HEK293T (cell line): Measurements from ENCODE around the gene TEX36.

ENCODE experiments used
- ARNT ChIP-seq: fragments of 450-650 bp; IDR thresholded peaks from 2 replicates; pipeline ENCODE4 v1.6.1; 2017; ENCODE audit warnings: mild to moderate bottlenecking
- ELF4 ChIP-seq: fragments of 450-650 bp; IDR thresholded peaks from 2 replicates; pipeline ENCODE4 v1.6.1; 2017; ENCODE audit warnings: antibody characterized with exemption
- FOXA1 ChIP-seq: fragments of 450-650 bp; IDR thresholded peaks from 2 replicates; pipeline ENCODE4 v1.6.1; 2016; ENCODE audit warnings: mild to moderate bottlenecking
- FOXK2 ChIP-seq: fragments of 450-650 bp; IDR thresholded peaks from 2 replicates; pipeline ENCODE4 v1.6.1; 2016; ENCODE audit warnings: mild to moderate bottlenecking
- FOXM1 ChIP-seq: fragments of 450-650 bp; IDR thresholded peaks from 2 replicates; pipeline ENCODE4 v1.6.1; 2017; ENCODE audit warnings: mild to moderate bottlenecking, borderline replicate concordance
- L3MBTL2 ChIP-seq: fragments of 450-650 bp; conservative IDR thresholded peaks from 2 replicates; pipeline ENCODE4 v1.6.1; 2016; ENCODE audit warnings: mild to moderate bottlenecking
- PKNOX1 ChIP-seq: fragments of 450-650 bp; IDR thresholded peaks from 2 replicates; pipeline ENCODE4 v1.6.1; 2016
- SP1 ChIP-seq: fragments of 450-650 bp; IDR thresholded peaks from 2 replicates; pipeline ENCODE4 v1.6.1; 2017
- SUZ12 ChIP-seq: fragments of 450-650 bp; IDR thresholded peaks from 2 replicates; pipeline ENCODE4 v1.6.1; 2016; ENCODE audit warnings: mild to moderate bottlenecking
- TARDBP ChIP-seq: fragments of 450-650 bp; IDR thresholded peaks from 2 replicates; pipeline ENCODE4 v1.6.1; 2016

- TF ChIP-seq L3MBTL2 (no peak), ARNT (no peak), ELF4 (no peak), SP1 (no peak), PKNOX1 (no peak), FOXM1 (no peak), TARDBP (no peak), FOXA1 (no peak), SUZ12 (no peak), FOXK2 (no peak)
Measured at GRCh38 chr10:125609859-125610258, 73.1 kb downstream of the TEX36 start.
